HFFc6 (cell line): ENCODE data around the gene HDC. TPM values are rescaled to one million over a fixed set of nuclear protein-coding genes. Genes with fewer than 3 reads are reported as not detected.

Experiments
- DNase-seq: peaks from one replicate; pipeline ENCODE4 v3.0.0-alpha.2; 2018
- H3K27ac Mint-ChIP-seq: 2 replicates; pipeline ENCODE4 v1.8.0; 2020; ENCODE audit warnings: mild to moderate bottlenecking, mixed read lengths
- H3K27me3 Mint-ChIP-seq: 2 replicates; pipeline ENCODE4 v1.8.0; 2021; ENCODE audit warnings: mild to moderate bottlenecking, moderate library complexity, mixed read lengths; ENCODE audit not compliant: insufficient read depth
- H3K36me3 Mint-ChIP-seq: 2 replicates; pipeline ENCODE4 v1.8.0; 2021; ENCODE audit warnings: low read depth, mixed read lengths
- H3K4me1 Mint-ChIP-seq: 2 replicates; pipeline ENCODE4 v1.8.0; 2020; ENCODE audit warnings: low read depth, mixed read lengths
- H3K4me3 Mint-ChIP-seq: 2 replicates; pipeline ENCODE4 v1.8.0; 2020; ENCODE audit warnings: mild to moderate bottlenecking, moderate library complexity, mixed read lengths
- H3K9me3 Mint-ChIP-seq: 2 replicates; pipeline ENCODE4 v1.8.0; 2020; ENCODE audit warnings: mild to moderate bottlenecking, mixed read lengths
- total RNA-seq, 6 experiments: library from RNA; stranded (reverse); fragmentation: NEBNext Ultra II Directional; extraction: Animal tissue kit (Norgen Biotek cat#: 25700); gene quantifications; 2 replicates in 1 of 6; 3 replicates in 5 of 6; pipeline ENCODE4 v1.2.3, GENCODE V29; 2021
- TF ChIP-seq, protein P1 (sequence below): fragments of 200-600 bp; sonication (generic); IDR thresholded peaks from 2 replicates; pipeline ENCODE4 v1.5.0; 2021; ENCODE audit warnings: antibody characterized with exemption, mild to moderate bottlenecking

The HDC gene
- total RNA-seq, 6 experiments from 2014 or later: 0.07 TPM; not detected in 5

DNA sequence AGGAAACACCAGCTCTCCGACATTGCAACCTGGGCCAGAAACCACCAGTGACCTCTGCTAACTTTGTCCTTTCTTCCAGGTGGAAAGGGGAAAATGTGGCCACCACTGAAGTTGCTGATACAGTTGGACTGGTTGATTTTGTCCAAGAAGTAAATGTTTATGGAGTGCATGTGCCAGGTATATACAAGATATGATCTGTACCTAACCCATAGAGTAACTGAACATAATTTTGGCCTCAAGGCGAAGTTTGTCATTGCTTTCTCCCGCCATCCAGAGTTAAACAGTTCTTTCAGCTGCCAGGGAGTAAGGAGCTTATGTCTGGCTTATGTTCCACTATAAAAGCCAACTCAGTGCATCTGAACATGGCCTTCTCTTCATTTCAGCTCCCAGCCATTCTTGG, 36.7 kb downstream of the HDC start:
- DNase-seq: no peak
- H3K9me3 Mint-ChIP-seq: no peaks in the 10 kb centered on the region
- no peaks in the 10 kb centered on the region for H3K36me3 Mint-ChIP-seq
- H3K4me3 Mint-ChIP-seq: peak overlapping the region; percentile 9; the same call in 1 of the 2 replicates
- peak overlapping the region; percentile 63 for H3K27ac Mint-ChIP-seq
- H3K4me1 Mint-ChIP-seq: peaks cover 37% of the 10 kb centered on the region
- no peaks in the 10 kb centered on the region; the same call in 1 of the 2 replicates for H3K27me3 Mint-ChIP-seq
- TF ChIP-seq, protein P1, sequence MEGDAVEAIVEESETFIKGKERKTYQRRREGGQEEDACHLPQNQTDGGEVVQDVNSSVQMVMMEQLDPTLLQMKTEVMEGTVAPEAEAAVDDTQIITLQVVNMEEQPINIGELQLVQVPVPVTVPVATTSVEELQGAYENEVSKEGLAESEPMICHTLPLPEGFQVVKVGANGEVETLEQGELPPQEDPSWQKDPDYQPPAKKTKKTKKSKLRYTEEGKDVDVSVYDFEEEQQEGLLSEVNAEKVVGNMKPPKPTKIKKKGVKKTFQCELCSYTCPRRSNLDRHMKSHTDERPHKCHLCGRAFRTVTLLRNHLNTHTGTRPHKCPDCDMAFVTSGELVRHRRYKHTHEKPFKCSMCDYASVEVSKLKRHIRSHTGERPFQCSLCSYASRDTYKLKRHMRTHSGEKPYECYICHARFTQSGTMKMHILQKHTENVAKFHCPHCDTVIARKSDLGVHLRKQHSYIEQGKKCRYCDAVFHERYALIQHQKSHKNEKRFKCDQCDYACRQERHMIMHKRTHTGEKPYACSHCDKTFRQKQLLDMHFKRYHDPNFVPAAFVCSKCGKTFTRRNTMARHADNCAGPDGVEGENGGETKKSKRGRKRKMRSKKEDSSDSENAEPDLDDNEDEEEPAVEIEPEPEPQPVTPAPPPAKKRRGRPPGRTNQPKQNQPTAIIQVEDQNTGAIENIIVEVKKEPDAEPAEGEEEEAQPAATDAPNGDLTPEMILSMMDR: no peak

DNA sequence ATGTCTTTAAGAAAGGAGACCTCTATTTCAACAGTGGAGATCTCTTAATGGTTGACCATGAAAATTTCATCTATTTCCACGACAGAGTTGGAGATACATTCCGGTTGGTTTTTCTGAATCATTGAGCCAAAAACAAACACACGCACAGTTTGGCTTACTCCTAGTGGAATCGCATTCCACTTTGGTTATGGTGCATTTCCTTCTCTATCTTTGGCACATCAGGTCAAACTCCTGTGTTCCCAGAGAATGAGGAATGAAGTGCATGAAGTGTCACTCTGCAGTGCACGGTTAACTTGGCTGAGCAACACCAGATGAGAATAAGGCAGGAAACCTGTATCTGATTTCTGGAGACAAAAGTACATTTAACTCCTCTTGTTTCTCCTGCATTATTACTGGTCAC, 38.5 kb downstream of the HDC start:
- TF ChIP-seq, protein P1: no peak
- Mint-ChIP-seq H3K36me3 (no peaks in the 10 kb centered on the region), H3K27ac (peak overlapping the region; percentile 84), H3K4me3 (peak overlapping the region; percentile 75), H3K4me1 (peaks cover 37% of the 10 kb centered on the region), H3K27me3 (no peaks in the 10 kb centered on the region; the same call in 1 of the 2 replicates), H3K9me3 (no peaks in the 10 kb centered on the region)
- peak; percentile 91 for DNase-seq

DNA sequence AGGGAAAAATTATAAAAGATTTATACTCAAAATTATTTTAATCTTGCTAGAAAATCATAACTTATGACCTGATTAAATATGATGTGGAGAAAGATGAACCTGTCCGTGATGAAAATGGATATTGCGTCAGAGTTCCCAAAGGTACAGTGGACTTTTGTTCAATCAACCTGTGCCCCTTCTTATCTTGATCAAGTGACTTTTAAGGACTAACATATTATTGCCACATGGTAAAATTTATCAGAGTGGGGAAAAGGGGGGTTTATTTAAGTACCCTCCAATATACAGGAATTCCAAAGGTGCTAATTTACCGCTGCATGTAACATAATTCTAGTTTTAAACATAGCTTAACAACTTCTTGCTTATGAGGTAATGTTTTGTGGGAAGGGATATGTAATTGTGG, 39.6 kb downstream of the HDC start:
- H3K27ac Mint-ChIP-seq: no peak overlapping the region
- TF ChIP-seq, protein P1: no peak
- peaks cover 37% of the 10 kb centered on the region for H3K4me1 Mint-ChIP-seq
- H3K4me3 Mint-ChIP-seq: no peak overlapping the region
- no peaks in the 10 kb centered on the region for H3K9me3 Mint-ChIP-seq
- H3K36me3 Mint-ChIP-seq: no peaks in the 10 kb centered on the region
- DNase-seq: no peak
- H3K27me3 Mint-ChIP-seq: no peaks in the 10 kb centered on the region; the same call in 1 of the 2 replicates

DNA sequence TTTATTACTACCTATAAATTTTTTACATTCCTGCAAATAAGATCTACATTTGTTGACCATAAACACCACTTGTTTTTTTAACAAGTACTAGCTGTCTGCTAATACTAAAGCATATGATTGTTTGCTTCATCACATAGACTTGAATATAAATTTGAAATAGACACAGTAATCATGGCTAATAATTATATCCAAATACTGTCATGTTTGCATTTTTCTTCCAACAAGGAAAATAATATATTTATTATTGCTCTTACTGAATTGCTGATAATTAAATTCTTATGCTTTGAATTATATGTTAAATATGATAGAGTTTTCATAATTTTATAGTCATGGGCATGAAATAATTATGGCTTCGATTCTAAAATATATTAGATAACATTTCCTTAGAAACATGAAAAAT, 40.5 kb downstream of the HDC start:
- Mint-ChIP-seq H3K9me3 (no peaks in the 10 kb centered on the region), H3K27me3 (no peaks in the 10 kb centered on the region; the same call in 1 of the 2 replicates), H3K4me1 (peaks cover 37% of the 10 kb centered on the region), H3K4me3 (no peak overlapping the region), H3K27ac (no peak overlapping the region), H3K36me3 (no peaks in the 10 kb centered on the region)
- TF ChIP-seq, protein P1: no peak
- DNase-seq: no peak

DNA sequence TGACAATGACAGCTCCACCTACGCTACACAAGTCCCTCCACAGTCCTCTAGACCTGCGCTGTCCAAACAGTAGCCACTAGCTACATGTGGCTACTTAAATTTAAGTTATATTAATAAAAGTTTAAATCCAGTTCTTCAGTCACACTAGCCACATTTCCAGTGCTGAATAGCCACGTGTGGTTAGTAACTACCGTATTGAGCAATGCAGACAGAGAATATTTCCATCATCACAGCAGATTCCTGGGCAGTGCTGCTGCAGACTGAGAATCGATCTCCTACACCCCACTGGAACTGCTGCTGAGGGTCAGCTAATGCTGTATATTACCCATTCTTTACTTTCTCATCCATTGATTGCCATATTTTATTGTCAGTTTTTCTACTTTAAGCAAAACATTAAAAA, 40.9 kb downstream of the HDC start:
- H3K4me3 Mint-ChIP-seq: no peak overlapping the region
- H3K36me3 Mint-ChIP-seq: no peaks in the 10 kb centered on the region
- peaks cover 2% of the 10 kb centered on the region for H3K27me3 Mint-ChIP-seq
- no peak overlapping the region for H3K27ac Mint-ChIP-seq
- no peaks in the 10 kb centered on the region for H3K9me3 Mint-ChIP-seq
- peak; percentile 27 for DNase-seq
- TF ChIP-seq, protein P1: no peak
- peaks cover 36% of the 10 kb centered on the region for H3K4me1 Mint-ChIP-seq

DNA sequence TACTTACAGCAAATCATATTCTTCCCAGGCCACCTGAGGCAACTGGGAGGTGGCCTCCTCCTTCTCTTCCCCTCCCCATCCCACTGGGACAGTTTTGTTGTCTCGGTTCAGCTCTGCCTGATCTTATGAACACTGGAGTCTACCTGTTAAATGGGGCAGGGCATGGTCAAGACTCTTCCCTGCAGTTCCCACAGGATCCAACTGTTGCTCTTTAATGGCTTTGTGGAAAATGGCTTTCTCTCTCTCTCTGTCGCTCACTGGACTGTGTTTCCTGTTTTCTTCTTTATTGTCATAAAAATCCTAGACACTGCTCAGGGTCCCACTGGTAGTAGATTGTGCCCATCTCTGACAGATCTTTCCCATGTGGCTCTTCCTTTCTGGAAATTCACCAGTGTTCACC, 43.3 kb downstream of the HDC start:
- peaks cover 3% of the 10 kb centered on the region for H3K27me3 Mint-ChIP-seq
- H3K9me3 Mint-ChIP-seq: no peaks in the 10 kb centered on the region
- no peak for DNase-seq
- no peak overlapping the region for H3K27ac Mint-ChIP-seq
- H3K36me3 Mint-ChIP-seq: no peaks in the 10 kb centered on the region
- H3K4me1 Mint-ChIP-seq: peaks cover 22% of the 10 kb centered on the region
- H3K4me3 Mint-ChIP-seq: no peak overlapping the region
- TF ChIP-seq, protein P1: no peak
